Measurements from ENCODE around the gene FGFRL1. TPM values are rescaled to one million over a fixed set of nuclear protein-coding genes. Genes with fewer than 3 reads are reported as not detected.

Gene FGFRL1
- total RNA-seq, 1 experiment from 2014 or later: 59.5 TPM

DNA sequence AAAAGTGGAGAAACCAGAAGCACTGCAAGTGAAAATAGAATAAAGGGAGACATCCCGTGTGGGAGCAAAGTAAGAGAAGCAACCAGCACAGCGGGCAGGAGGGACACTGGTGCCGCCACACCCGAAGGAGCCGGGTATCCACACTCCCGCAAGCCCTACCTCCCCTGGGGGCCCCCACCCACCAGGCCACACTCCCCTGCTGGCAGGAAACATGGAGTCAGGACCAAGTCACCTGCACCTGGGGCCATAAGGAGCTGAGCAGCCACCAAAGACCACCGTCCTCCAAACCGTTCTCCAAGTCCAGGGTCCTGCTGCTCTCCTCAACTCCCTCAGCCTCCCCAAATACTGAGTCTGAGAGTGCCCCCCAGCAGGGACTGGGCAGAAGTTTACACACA lies 30.5 kb downstream of the FGFRL1 start:
- no peak overlapping the region for H3K4me3 ChIP-seq
- 0 out of 2 replicates have a peak, but pooled peaks cover 2% of the 10 kb centered on the region for H3K27me3 ChIP-seq (ENCODE audit: insufficient read depth, low read depth)
- H3K79me2 ChIP-seq (ENCODE audit: low read depth): no peaks in the 10 kb centered on the region
- peak overlapping the region; percentile 47 for H3K4me2 ChIP-seq
- H3F3A ChIP-seq (ENCODE audit: insufficient read depth, low read depth): peaks cover 26% of the 10 kb centered on the region; the same call in 1 of the 2 replicates
- DNase-seq: no peak
- ChIA-PET CTCF (no interaction called here), POLR2A (ENCODE audit: unreplicated experiment) (interaction anchor here (0.8 kb wide), 1 partner anchor 40 kb away, joined by 8 read pairs; no protein-coding TSS in a partner anchor)
- peaks cover 49% of the 10 kb centered on the region for H3K4me1 ChIP-seq (replicated peaks; ENCODE audit: insufficient read depth)
- no peaks in the 10 kb centered on the region for H4K20me1 ChIP-seq (ENCODE audit: insufficient read depth)
- no TSS peak for BruUV-seq (replicated peaks)
- TF ChIP-seq, protein P1, sequence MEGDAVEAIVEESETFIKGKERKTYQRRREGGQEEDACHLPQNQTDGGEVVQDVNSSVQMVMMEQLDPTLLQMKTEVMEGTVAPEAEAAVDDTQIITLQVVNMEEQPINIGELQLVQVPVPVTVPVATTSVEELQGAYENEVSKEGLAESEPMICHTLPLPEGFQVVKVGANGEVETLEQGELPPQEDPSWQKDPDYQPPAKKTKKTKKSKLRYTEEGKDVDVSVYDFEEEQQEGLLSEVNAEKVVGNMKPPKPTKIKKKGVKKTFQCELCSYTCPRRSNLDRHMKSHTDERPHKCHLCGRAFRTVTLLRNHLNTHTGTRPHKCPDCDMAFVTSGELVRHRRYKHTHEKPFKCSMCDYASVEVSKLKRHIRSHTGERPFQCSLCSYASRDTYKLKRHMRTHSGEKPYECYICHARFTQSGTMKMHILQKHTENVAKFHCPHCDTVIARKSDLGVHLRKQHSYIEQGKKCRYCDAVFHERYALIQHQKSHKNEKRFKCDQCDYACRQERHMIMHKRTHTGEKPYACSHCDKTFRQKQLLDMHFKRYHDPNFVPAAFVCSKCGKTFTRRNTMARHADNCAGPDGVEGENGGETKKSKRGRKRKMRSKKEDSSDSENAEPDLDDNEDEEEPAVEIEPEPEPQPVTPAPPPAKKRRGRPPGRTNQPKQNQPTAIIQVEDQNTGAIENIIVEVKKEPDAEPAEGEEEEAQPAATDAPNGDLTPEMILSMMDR (conservative IDR thresholded peaks at IDR 0.05): no peak
- TF ChIP-seq EZH2 (IDR thresholded peaks at IDR 0.05; ENCODE audit: low read depth): no peak
- H2AFZ ChIP-seq: no peak overlapping the region
- H3K9me2 ChIP-seq (ENCODE audit: insufficient read depth): no peaks in the 10 kb centered on the region
- H3K27ac ChIP-seq: no peak overlapping the region
- H3K9me3 ChIP-seq (ENCODE audit: insufficient read depth, low read depth): no peaks in the 10 kb centered on the region
- H3K36me3 ChIP-seq (ENCODE audit: low read depth): no peaks in the 10 kb centered on the region
- intact Hi-C loops (cut with micrococcal nuclease; ENCODE audit: unreplicated experiment): loop anchor here (5.0 to 10.0 kb wide), 4 partner anchors 40 to 293 kb away; partner anchors contain the start of gene CTBP1

DNA sequence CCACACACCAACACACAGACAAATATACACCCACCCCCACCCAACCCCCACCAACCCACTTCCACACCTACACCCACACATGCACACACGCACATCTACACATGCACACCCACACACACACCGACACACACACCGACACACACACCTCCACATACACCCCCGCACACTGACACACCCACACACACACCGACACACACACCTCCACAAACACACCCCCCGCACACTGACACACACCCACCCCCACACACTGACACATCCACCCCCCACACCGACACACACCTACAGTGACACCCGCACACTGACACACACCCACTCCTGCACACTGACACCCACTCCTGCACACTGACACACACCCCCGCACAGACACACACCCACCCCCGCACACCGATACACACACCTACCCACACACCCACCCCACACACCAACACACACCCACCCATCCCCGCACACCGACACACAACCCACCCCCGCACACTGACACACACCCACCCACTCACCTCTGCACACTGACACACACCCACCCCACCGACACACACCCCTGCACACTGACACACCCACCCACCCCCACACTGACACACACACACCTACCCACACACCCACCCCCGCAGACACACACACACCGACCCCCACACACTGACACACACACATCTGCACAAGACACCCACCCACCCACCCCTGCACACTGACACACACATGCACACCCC lies 31.1 kb downstream of the FGFRL1 start:
- ChIA-PET POLR2A (ENCODE audit: unreplicated experiment) (no interaction called here), CTCF (no interaction called here)
- H3K4me3 ChIP-seq: no peak overlapping the region
- 0 out of 2 replicates have a peak, but pooled peaks cover 4% of the 10 kb centered on the region for H3K27me3 ChIP-seq (ENCODE audit: insufficient read depth, low read depth)
- no peaks in the 10 kb centered on the region for H4K20me1 ChIP-seq (ENCODE audit: insufficient read depth)
- H3K79me2 ChIP-seq (ENCODE audit: low read depth): no peaks in the 10 kb centered on the region
- no peaks in the 10 kb centered on the region for H3K9me2 ChIP-seq (ENCODE audit: insufficient read depth)
- no peaks in the 10 kb centered on the region for H3K9me3 ChIP-seq (ENCODE audit: insufficient read depth, low read depth)
- H3K27ac ChIP-seq: no peak overlapping the region
- H3K4me1 ChIP-seq (replicated peaks; ENCODE audit: insufficient read depth): peaks cover 49% of the 10 kb centered on the region
- no peak overlapping the region for H2AFZ ChIP-seq
- H3K36me3 ChIP-seq (ENCODE audit: low read depth): no peaks in the 10 kb centered on the region
- H3F3A ChIP-seq (ENCODE audit: insufficient read depth, low read depth): peaks cover 26% of the 10 kb centered on the region; the same call in 1 of the 2 replicates
- no peak overlapping the region for H3K4me2 ChIP-seq
- intact Hi-C loops (cut with micrococcal nuclease; ENCODE audit: unreplicated experiment): loop anchor here (5.0 to 10.0 kb wide), 4 partner anchors 40 to 292 kb away; partner anchors contain the start of gene CTBP1
- TF ChIP-seq, protein P1 (conservative IDR thresholded peaks at IDR 0.05): no peak
- no peak for TF ChIP-seq EZH2 (IDR thresholded peaks at IDR 0.05; ENCODE audit: low read depth)
- BruUV-seq (replicated peaks): no TSS peak
- no peak for DNase-seq

DNA sequence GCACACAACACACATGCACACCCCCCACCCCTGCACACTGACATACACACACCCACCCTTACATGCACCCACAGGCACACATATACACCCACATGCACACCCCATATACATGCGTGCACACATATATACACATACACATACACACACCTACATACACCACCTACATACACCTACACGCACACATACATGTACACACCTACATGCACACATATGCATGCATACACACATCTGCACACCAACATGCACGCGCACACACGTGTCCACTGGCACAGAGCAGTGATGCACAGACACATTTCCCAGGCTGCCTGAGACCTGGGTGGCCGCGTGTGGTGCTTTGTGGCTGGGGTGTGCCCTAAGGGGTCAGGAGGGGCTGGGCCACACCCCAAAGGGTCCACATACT lies 31.7 kb downstream of the FGFRL1 start:
- H3K79me2 ChIP-seq (ENCODE audit: low read depth): no peaks in the 10 kb centered on the region
- no peak overlapping the region for H2AFZ ChIP-seq
- peaks cover 49% of the 10 kb centered on the region for H3K4me1 ChIP-seq (replicated peaks; ENCODE audit: insufficient read depth)
- BruUV-seq (replicated peaks): no TSS peak
- intact Hi-C loops (cut with micrococcal nuclease; ENCODE audit: unreplicated experiment): loop anchor here (5.0 to 10.0 kb wide), 4 partner anchors 39 to 292 kb away; partner anchors contain the start of gene CTBP1
- H3K4me2 ChIP-seq: peak overlapping the region; percentile 80
- H3K9me3 ChIP-seq (ENCODE audit: insufficient read depth, low read depth): no peaks in the 10 kb centered on the region
- H3K9me2 ChIP-seq (ENCODE audit: insufficient read depth): no peaks in the 10 kb centered on the region
- no peaks in the 10 kb centered on the region for H3K36me3 ChIP-seq (ENCODE audit: low read depth)
- H3K27me3 ChIP-seq (ENCODE audit: insufficient read depth, low read depth): 0 out of 2 replicates have a peak, but pooled peaks cover 4% of the 10 kb centered on the region
- peaks cover 26% of the 10 kb centered on the region; the same call in 1 of the 2 replicates for H3F3A ChIP-seq (ENCODE audit: insufficient read depth, low read depth)
- TF ChIP-seq, protein P1 (conservative IDR thresholded peaks at IDR 0.05): no peak
- TF ChIP-seq EZH2 (IDR thresholded peaks at IDR 0.05; ENCODE audit: low read depth): no peak
- peak overlapping the region; percentile 32; the same call in 1 of the 2 replicates for H3K4me3 ChIP-seq
- POLR2A ChIA-PET (ENCODE audit: unreplicated experiment): interaction anchor here (0.5 kb wide), 1 partner anchor 51 kb away, joined by 3 read pairs; no protein-coding TSS in a partner anchor
- no peak for DNase-seq
- H4K20me1 ChIP-seq (ENCODE audit: insufficient read depth): no peaks in the 10 kb centered on the region
- CTCF ChIA-PET: no interaction called here
- H3K27ac ChIP-seq: 0 out of 2 replicates have a peak overlapping the region, but pooled peaks have one; percentile 25
